Measurements from ENCODE around the gene PRKCQ. TPM values are rescaled to one million over a fixed set of nuclear protein-coding genes. Genes with fewer than 3 reads are reported as not detected.

The PRKCQ gene
- total RNA-seq, 2 experiments from 2014 or later, result 32.9 to 39.0 TPM

DNA sequence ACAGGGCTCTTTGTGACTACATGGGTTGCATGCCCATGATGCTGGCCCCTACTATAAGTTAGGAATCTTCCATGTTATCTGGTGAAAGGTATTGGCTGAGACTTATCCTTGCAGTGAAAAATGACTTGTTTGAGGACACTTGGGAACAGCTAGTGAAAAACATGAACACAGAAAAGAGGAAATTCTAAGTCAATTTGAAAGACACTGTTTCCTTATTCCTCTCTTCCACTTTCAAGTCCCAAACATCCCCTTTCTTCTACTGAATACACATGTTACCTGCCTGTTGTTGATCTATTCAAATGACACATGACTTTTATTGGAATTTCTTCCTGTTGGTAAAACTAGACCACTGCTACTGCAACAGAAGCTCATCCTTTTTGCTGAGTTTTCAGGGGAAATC is 29.5 kb upstream of the PRKCQ start:
- H3K4me3 Mint-ChIP-seq, result no peak overlapping the region
- H3K27me3 Mint-ChIP-seq, result no peaks in the 10 kb centered on the region
- ATAC-seq (no peak), DNase-seq (no peak)
- H3K27ac Mint-ChIP-seq, result no peak overlapping the region
- POLR2A ChIA-PET, result no interaction called here
- intact Hi-C loops (cut with DNase I, micrococcal nuclease), result loop anchor here in 1 of 2 experiments (10.0 kb wide), 1 partner anchor 335 kb away; no protein-coding TSS in a partner anchor
- H3K36me3 Mint-ChIP-seq (ENCODE audit: low read depth), result peaks cover 23% of the 10 kb centered on the region
- H3K9me3 Mint-ChIP-seq (ENCODE audit: low read depth), result peaks cover 14% of the 10 kb centered on the region
- CTCF ChIA-PET, result interaction anchor here (0.9 to 2.0 kb wide), 3 partner anchors 10 to 29 kb away, joined by 3 to 4 read pairs (median 3); no protein-coding TSS in a partner anchor
- H3K4me1 Mint-ChIP-seq, result peaks cover 66% of the 10 kb centered on the region

DNA sequence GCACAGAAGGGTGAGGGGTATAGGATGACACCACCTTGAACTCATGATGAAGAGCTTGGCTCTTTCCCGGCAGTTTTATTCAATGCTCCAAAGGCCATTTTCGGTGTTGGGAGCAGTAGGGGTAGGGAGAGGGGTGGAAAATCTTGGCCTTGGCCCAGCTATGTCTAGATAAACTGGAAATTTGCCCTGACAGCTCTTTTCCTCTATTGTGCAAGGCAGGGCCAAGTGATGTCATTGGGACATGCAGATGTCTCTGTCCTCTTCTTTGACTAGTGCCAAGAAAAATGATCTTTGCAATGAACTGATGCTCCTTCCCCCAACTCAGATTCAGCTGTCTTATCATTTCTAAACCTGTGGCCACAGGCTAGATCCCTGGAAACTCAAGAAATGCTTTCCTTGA is 27.7 kb upstream of the PRKCQ start:
- ATAC-seq (no peak), DNase-seq (no peak)
- H3K36me3 Mint-ChIP-seq (ENCODE audit: low read depth), result peaks cover 15% of the 10 kb centered on the region
- intact Hi-C loops (cut with DNase I, micrococcal nuclease), result loop anchor here in 1 of 2 experiments (2.0 kb wide), 1 partner anchor 15 kb away; no protein-coding TSS in a partner anchor
- peaks cover 6% of the 10 kb centered on the region for H3K9me3 Mint-ChIP-seq (ENCODE audit: low read depth)
- H3K4me3 Mint-ChIP-seq, result no peak overlapping the region
- peak overlapping the region; percentile 89 for H3K27ac Mint-ChIP-seq
- ChIA-PET POLR2A (interaction anchor here (0.8 to 1.3 kb wide), 8 partner anchors 15 to 134 kb away, joined by 3 to 8 read pairs (median 4); partner anchors contain the start of gene PRKCQ), CTCF (interaction anchor here (0.7 to 2.3 kb wide), 10 partner anchors 11 to 198 kb away, joined by 3 to 16 read pairs (median 4); partner anchors contain the start of gene PRKCQ)
- H3K27me3 Mint-ChIP-seq, result no peaks in the 10 kb centered on the region
- H3K4me1 Mint-ChIP-seq, result peaks cover 65% of the 10 kb centered on the region

DNA sequence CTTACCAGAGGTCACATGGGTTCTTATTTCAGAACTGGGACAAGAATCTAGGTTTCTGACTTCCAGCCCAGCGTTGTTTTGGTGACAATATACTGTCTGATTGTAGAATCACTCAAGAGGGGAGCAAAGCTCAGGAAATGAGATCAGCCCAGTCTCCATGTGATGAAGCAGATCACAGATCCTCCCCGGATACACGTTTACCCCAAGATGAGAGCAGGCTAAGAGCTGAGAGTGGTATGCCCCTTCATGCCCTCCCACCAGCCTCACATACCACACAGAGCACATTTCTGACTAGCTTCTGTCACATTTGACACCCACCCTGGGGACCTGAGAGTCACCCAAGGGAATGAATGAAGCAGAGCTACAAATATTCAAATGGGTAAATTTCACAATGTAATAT is 27.1 kb upstream of the PRKCQ start:
- peak; percentile 74 for DNase-seq
- POLR2A ChIA-PET, result interaction anchor here (0.8 to 1.3 kb wide), 8 partner anchors 15 to 133 kb away, joined by 3 to 8 read pairs (median 4); partner anchors contain the start of gene PRKCQ

DNA sequence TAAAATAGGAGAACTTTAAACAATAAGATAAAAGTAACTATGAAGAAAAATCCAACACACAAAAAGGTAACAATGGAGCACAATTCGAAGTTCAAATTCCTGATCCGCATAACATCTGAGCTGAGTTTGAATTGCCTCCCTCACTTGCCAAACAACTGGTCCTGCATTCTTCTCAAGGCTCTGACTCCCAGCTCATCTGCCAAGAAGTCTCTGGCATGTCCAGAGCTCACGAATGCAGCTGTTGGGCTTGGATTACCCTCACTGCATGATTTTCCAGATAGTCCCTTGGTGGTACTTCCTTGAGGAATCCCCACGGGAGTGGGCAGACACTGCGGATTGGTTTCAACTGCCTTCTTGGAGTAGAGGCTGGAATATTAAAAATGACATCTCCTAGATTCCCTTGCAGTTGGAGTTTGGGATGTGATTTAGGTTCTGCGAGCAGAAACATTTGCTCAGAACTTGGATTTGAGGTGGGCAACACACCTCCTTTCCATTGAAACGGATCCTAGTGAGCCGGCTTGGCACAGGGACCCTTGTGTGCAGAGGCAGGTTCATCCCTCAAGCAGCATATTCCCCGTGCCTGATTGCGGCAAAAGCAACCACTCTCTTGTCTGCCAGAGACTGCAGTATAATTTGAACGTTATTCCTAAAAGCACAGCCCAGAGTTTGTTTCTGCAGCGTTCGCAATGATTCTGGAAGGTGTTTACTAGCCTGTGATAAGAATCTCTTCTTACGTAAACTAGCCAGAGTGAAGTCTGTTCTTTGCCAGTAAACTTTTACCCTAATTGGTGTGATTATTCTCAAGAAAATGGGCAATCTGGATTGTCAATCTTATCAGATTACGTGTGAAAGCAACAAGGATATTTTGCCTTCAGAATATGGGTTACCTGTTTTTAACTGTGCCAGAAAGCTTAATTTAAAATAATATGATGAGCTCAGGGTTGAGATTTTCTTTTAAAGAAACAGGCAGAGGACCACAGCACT is 23.4 kb upstream of the PRKCQ start:
- H3K27ac Mint-ChIP-seq, result no peak overlapping the region
- DNase-seq (no peak), ATAC-seq (no peak)
- no peak overlapping the region for H3K4me3 Mint-ChIP-seq
- peaks cover 10% of the 10 kb centered on the region for H3K9me3 Mint-ChIP-seq (ENCODE audit: low read depth)
- H3K4me1 Mint-ChIP-seq, result peaks cover 68% of the 10 kb centered on the region
- peaks cover 21% of the 10 kb centered on the region for H3K36me3 Mint-ChIP-seq (ENCODE audit: low read depth)
- CTCF ChIA-PET, result interaction anchor here (0.7 to 3.0 kb wide), 11 partner anchors 7 to 188 kb away, joined by 3 to 11 read pairs (median 4); partner anchors contain the start of gene PRKCQ
- intact Hi-C loops (cut with DNase I, micrococcal nuclease), result no loop called here
- POLR2A ChIA-PET, result no interaction called here
- no peaks in the 10 kb centered on the region for H3K27me3 Mint-ChIP-seq

More for the DNA sequence above, 27.1 kb upstream of the PRKCQ start:
- Mint-ChIP-seq H3K4me1 (peaks cover 64% of the 10 kb centered on the region), H3K36me3 (ENCODE audit: low read depth) (peaks cover 15% of the 10 kb centered on the region), H3K9me3 (ENCODE audit: low read depth) (peaks cover 6% of the 10 kb centered on the region), H3K27me3 (no peaks in the 10 kb centered on the region), H3K4me3 (peak overlapping the region; percentile 47), H3K27ac (peak overlapping the region; percentile 89)
- CTCF ChIA-PET, result interaction anchor here (0.5 to 2.3 kb wide), 12 partner anchors 13 to 259 kb away, joined by 3 to 16 read pairs (median 4); partner anchors contain the start of gene PRKCQ
- intact Hi-C loops (cut with DNase I, micrococcal nuclease), result loop anchor here in 1 of 2 experiments (2.0 kb wide), 1 partner anchor 14 kb away; no protein-coding TSS in a partner anchor
- ATAC-seq, result peak; percentile 95

DNA sequence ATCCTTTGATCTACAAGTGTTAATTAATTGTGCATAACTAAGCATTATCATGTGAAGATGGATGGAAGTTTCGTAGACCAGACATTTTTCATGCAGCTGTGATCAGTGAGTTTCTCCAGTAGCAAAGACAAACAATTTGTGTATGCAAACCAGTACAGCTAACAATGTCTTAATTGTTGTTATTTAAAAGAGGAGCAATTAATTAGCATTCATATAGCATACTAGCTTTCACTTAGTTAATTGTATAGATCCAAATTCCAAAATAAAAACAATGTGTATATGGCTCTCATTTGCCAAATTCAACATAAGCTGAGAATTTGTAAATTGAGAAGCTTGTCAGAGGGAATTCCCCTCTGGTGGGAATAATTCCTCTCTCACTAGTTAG is 22.6 kb upstream of the PRKCQ start:
- H3K4me1 Mint-ChIP-seq, result peaks cover 67% of the 10 kb centered on the region

DNA sequence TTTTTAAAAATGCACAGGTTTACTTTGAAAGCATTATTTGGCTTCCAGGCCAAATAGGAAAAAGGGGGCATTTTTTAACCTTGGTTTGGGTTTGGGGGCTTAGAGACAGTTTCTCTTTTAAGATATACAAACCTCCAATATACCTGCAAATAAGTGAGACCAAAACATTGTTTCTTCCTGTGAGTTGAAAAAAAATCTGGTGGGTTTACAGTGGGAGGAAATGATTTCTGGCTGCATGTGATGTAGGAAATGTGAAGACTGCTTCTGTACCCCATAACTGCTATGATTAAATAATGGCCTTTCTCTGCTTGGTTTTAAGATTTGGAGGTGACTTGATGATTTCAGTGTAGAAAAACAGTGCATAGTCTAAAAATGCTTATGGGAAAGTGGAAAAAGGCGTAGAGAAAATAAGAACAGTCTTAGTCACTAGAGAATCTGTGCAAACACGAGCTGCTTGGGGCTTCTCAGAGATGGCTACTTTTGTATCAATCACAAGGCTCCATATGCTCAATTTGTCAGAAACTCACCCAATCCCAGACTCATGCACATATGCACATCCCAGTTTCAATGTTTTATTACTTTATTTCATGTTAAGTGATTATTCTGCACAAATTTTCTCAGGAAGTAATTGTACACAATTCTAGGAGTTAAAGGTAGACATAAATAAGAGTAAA is 22.1 kb upstream of the PRKCQ start:
- no peak for DNase-seq
- ATAC-seq, result no peak
- POLR2A ChIA-PET, result interaction anchor here (1.4 to 1.5 kb wide), 2 partner anchors 10 to 24 kb away, joined by 4 read pairs; no protein-coding TSS in a partner anchor
- CTCF ChIA-PET, result interaction anchor here (0.9 to 3.0 kb wide), 9 partner anchors 9 to 187 kb away, joined by 3 to 11 read pairs (median 6); partner anchors contain the start of gene PRKCQ
- intact Hi-C loops (cut with DNase I, micrococcal nuclease), result no loop called here
- Mint-ChIP-seq H3K4me3 (no peak overlapping the region), H3K27me3 (no peaks in the 10 kb centered on the region), H3K36me3 (ENCODE audit: low read depth) (peaks cover 22% of the 10 kb centered on the region), H3K9me3 (ENCODE audit: low read depth) (peaks cover 7% of the 10 kb centered on the region), H3K27ac (peak overlapping the region; percentile 66), H3K4me1 (peaks cover 67% of the 10 kb centered on the region)

More for the DNA sequence above, 22.6 kb upstream of the PRKCQ start:
- CTCF ChIA-PET, result interaction anchor here (0.7 to 3.0 kb wide), 10 partner anchors 8 to 188 kb away, joined by 3 to 11 read pairs (median 4); partner anchors contain the start of gene PRKCQ
- Mint-ChIP-seq H3K4me3 (no peak overlapping the region), H3K36me3 (ENCODE audit: low read depth) (peaks cover 19% of the 10 kb centered on the region), H3K27ac (no peak overlapping the region), H3K27me3 (no peaks in the 10 kb centered on the region), H3K9me3 (ENCODE audit: low read depth) (peaks cover 7% of the 10 kb centered on the region)
- ATAC-seq (no peak), DNase-seq (no peak)
- intact Hi-C loops (cut with DNase I, micrococcal nuclease), result no loop called here
- POLR2A ChIA-PET, result no interaction called here

DNA sequence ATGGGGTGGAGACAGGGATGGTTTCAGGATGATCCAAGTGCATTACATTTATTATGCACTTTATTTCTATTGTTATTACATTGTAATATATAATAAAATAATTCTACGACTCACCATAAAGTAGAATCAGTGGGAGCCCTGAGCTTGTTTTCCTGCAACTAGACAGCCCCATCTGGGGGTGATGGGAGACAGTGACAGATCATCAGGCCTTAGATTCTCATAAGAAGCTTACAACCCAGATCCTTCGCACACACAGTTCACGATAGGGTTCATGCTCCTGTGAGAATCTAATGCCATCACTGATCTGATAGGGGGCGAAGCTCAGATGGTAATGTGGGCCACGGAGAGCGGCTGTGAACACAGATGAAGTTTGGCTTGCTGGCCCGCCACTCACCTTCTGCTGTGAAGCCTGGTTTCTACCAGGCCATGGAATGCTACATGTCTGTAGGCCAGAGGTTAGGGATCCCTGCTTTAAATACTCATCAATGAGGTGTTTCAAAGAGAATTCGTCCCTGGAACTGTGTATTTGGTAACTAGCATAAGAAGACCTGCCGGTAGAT is 21.2 kb upstream of the PRKCQ start:
- ATAC-seq, result peak; percentile 43
- H3K36me3 Mint-ChIP-seq (ENCODE audit: low read depth), result peaks cover 22% of the 10 kb centered on the region
- H3K4me1 Mint-ChIP-seq, result peaks cover 67% of the 10 kb centered on the region
- ChIA-PET CTCF (interaction anchor here (0.6 to 3.0 kb wide), 5 partner anchors 10 to 155 kb away, joined by 3 to 11 read pairs (median 6); partner anchors contain the start of gene PRKCQ), POLR2A (interaction anchor here (0.6 to 1.5 kb wide), 3 partner anchors 9 to 1408 kb away, joined by 4 to 5 read pairs (median 4); no protein-coding TSS in a partner anchor)
- peaks cover 7% of the 10 kb centered on the region for H3K9me3 Mint-ChIP-seq (ENCODE audit: low read depth)
- H3K27ac Mint-ChIP-seq, result peak overlapping the region; percentile 90
- H3K27me3 Mint-ChIP-seq, result no peaks in the 10 kb centered on the region
- intact Hi-C loops (cut with DNase I, micrococcal nuclease), result loop anchor here (2.0 kb wide), 1 partner anchor 21 kb away; the partner anchor contains the start of gene PRKCQ (in 2 of the 2)
- no peak overlapping the region for H3K4me3 Mint-ChIP-seq
- peak; percentile 42 for DNase-seq

DNA sequence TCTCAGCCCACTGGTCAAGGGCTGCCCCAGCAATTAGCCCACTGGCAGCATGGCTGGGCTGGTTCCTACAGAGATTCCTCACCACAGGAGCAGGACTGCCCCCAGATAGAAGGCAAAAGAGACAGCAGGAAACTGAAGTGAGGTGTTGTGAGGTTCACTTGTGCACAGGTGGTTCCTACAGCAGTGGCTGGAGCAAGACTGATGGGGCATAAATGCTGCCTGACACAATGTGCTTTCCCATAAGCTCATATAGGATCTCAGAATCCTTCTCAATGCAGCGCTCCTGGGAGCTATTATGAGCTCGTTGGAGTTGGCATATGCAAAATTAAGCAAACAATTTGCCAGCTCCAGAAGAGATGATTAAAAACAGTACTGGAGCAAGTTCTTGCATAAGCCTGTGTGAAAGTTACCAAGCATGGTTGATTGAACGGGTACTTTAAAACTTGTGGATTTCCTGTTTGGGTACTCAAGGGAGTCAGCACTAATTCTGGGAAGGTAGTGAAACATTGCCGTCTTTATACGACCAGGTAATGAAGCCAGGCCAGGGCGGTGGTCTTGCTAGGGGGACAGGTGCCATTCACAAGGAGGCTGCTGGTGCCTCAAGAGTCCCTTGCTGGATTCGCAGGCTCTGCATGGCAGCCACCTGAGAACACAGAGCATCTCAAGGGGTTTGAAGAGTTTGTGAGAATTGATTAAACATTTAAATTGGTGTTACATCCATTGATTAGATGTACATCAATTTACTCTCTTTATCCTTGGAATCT is 20.3 kb upstream of the PRKCQ start:
- POLR2A ChIA-PET, result interaction anchor here (1.4 to 1.5 kb wide), 2 partner anchors 8 to 22 kb away, joined by 4 read pairs; no protein-coding TSS in a partner anchor
- Mint-ChIP-seq H3K4me1 (peaks cover 71% of the 10 kb centered on the region), H3K36me3 (ENCODE audit: low read depth) (peaks cover 20% of the 10 kb centered on the region), H3K27me3 (no peaks in the 10 kb centered on the region), H3K9me3 (ENCODE audit: low read depth) (peaks cover 7% of the 10 kb centered on the region), H3K27ac (peak overlapping the region; percentile 90), H3K4me3 (peak overlapping the region; percentile 29)
- CTCF ChIA-PET, result interaction anchor here (0.6 to 3.0 kb wide), 5 partner anchors 17 to 154 kb away, joined by 3 to 11 read pairs (median 4); partner anchors contain the start of gene PRKCQ
- ATAC-seq (peak; percentile 60), DNase-seq (peak; percentile 49)
- intact Hi-C loops (cut with DNase I, micrococcal nuclease), result loop anchor here (2.0 kb wide), 1 partner anchor 20 kb away; the partner anchor contains the start of gene PRKCQ (in 2 of the 2)

DNA sequence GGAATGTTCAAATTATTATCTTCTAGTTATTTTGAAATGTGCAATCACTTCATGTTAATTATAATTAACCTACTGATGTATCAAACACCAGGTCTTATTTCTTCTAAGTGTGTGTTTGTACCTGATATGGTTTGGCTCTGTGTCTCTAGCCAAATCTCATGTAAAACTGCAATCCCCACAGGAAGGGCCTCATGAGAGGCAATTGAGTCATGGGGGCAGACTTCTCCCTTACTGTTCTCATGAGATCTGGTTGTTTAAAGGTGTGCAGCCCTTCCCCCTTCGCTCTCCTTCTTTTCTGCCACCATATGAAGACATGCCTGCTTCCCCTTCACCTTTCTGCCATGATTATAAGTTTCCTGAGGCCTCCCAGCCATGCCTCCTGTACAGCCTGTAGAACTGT is 18.6 kb upstream of the PRKCQ start:
- intact Hi-C loops (cut with DNase I, micrococcal nuclease), result loop anchor here in 1 of 2 experiments (10.0 kb wide), 1 partner anchor 544 kb away; no protein-coding TSS in a partner anchor
- H3K9me3 Mint-ChIP-seq (ENCODE audit: low read depth), result peaks cover 7% of the 10 kb centered on the region
- ATAC-seq, result no peak
- no peak overlapping the region for H3K4me3 Mint-ChIP-seq
- peaks cover 81% of the 10 kb centered on the region for H3K4me1 Mint-ChIP-seq
- no peaks in the 10 kb centered on the region for H3K27me3 Mint-ChIP-seq
- peak overlapping the region; percentile 90 for H3K27ac Mint-ChIP-seq
- H3K36me3 Mint-ChIP-seq (ENCODE audit: low read depth), result peaks cover 23% of the 10 kb centered on the region
- CTCF ChIA-PET, result no interaction called here
- DNase-seq, result no peak
- POLR2A ChIA-PET, result no interaction called here

DNA sequence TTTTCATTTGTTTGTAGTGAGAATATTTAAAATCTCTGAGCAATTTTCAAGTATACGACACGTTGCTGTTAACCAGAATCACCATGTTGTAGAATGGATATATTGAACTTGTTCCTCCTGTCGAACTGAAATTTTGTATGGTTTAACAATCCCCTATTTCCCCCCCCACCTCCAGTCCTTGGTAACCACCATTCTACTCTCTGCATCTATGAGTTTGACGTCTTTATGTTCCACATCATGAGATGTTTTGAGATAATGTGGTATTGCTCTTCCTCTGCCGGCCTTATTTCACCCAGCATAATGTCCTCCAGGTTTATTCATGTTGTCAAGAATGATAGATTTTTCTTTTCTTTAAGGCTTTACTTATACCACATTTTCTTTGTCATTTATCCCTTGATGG is 17.4 kb upstream of the PRKCQ start:
- CTCF ChIA-PET, result interaction anchor here (1.0 to 1.6 kb wide), 2 partner anchors 17 to 70 kb away, joined by 3 to 5 read pairs; no protein-coding TSS in a partner anchor
- H3K36me3 Mint-ChIP-seq (ENCODE audit: low read depth), result peaks cover 27% of the 10 kb centered on the region
- H3K9me3 Mint-ChIP-seq (ENCODE audit: low read depth), result peaks cover 7% of the 10 kb centered on the region
- DNase-seq (no peak), ATAC-seq (no peak)
- no peaks in the 10 kb centered on the region for H3K27me3 Mint-ChIP-seq
- peak overlapping the region; percentile 59 for H3K27ac Mint-ChIP-seq
- H3K4me1 Mint-ChIP-seq, result peaks cover 90% of the 10 kb centered on the region
- no peak overlapping the region for H3K4me3 Mint-ChIP-seq
- POLR2A ChIA-PET, result no interaction called here
- intact Hi-C loops (cut with DNase I, micrococcal nuclease), result loop anchor here in 1 of 2 experiments (10.0 kb wide), 1 partner anchor 543 kb away; no protein-coding TSS in a partner anchor

Data from activated CD4-positive, alpha-beta T cell treated with anti-CD3 and anti-CD28 coated beads for 36 hours (primary cell).